HFF-Myc (cell line): ENCODE measurements around the gene REPIN1.

Experiments
- DNase-seq: peaks from one replicate; pipeline ENCODE4 v3.0.0-alpha.2; 2011; ENCODE audit warnings: low read depth; ENCODE audit errors: extremely low read depth
- H3K4me3 ChIP-seq: replicated peaks from 2 replicates; pipeline ENCODE4 v1.5.1; 2011; ENCODE audit warnings: low read depth, mild to moderate bottlenecking, control low read depth, low read length
- TF ChIP-seq, protein P1 (sequence below): IDR thresholded peaks from 2 replicates; pipeline ENCODE4 v1.5.1; 2012; ENCODE audit warnings: mild to moderate bottlenecking, low read depth, low read length, control low read depth; ENCODE audit errors: missing control alignments

REPIN1 gene

DNA sequence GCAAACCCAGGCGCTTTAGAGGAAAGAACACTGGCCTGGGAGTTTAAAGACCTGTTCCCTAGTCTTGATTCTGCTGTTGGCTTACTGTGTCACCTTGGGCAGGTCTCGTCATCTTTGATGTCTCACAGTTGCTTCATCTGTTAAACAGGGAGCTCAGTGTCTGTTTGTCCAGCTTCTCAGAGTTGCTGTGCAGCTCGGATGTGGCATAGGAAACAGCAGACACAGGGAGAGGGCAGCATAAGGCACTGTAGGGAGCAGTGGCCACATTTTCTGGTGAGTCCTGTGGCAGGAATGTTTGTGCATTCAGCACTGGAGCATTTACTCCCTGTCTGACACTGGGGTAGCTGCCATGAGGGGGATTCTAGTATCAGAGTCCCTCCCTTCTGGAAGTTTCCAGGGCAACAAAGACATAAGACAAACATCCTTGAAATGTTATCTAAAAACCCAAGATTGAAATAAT lies 2.0 kb downstream of the REPIN1 start:
- H3K4me3 ChIP-seq = peak overlapping the region; percentile 81
- TF ChIP-seq, protein P1, sequence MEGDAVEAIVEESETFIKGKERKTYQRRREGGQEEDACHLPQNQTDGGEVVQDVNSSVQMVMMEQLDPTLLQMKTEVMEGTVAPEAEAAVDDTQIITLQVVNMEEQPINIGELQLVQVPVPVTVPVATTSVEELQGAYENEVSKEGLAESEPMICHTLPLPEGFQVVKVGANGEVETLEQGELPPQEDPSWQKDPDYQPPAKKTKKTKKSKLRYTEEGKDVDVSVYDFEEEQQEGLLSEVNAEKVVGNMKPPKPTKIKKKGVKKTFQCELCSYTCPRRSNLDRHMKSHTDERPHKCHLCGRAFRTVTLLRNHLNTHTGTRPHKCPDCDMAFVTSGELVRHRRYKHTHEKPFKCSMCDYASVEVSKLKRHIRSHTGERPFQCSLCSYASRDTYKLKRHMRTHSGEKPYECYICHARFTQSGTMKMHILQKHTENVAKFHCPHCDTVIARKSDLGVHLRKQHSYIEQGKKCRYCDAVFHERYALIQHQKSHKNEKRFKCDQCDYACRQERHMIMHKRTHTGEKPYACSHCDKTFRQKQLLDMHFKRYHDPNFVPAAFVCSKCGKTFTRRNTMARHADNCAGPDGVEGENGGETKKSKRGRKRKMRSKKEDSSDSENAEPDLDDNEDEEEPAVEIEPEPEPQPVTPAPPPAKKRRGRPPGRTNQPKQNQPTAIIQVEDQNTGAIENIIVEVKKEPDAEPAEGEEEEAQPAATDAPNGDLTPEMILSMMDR = no peak

DNA sequence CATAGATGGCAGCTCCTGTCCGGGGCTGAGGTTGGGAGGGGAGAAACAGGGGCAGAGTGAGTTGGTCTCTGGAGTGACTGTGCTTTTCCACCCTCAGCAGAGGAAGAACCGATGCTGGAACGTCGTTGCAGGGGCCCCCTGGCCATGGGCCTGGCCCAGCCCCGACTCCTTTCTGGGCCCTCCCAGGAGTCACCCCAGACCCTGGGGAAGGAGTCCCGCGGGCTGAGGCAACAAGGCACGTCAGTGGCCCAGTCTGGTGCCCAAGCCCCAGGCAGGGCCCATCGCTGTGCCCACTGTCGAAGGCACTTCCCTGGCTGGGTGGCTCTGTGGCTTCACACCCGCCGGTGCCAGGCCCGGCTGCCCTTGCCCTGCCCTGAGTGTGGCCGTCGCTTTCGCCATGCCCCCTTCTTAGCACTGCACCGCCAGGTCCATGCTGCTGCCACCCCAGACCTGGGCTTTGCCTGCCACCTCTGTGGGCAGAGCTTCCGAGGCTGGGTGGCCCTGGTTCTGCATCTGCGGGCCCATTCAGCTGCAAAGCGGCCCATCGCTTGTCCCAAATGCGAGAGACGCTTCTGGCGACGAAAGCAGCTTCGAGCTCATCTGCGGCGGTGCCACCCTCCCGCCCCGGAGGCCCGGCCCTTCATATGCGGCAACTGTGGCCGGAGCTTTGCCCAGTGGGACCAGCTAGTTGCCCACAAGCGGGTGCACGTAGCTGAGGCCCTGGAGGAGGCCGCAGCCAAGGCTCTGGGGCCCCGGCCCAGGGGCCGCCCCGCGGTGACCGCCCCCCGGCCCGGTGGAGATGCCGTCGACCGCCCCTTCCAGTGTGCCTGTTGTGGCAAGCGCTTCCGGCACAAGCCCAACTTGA lies 2.7 kb downstream of the REPIN1 start:
- H3K4me3 ChIP-seq = peak overlapping the region; percentile 81; the same call in 1 of the 2 replicates
- DNase-seq = no peak
- TF ChIP-seq, protein P1 = no peak

More for the DNA sequence above, 2.0 kb downstream of the REPIN1 start:
- no peak for DNase-seq

GRCh38 chr7:150371996-150372270 lies 3.3 kb downstream of the REPIN1 start:
- DNase-seq = no peak
- TF ChIP-seq, protein P1 = no peak
- H3K4me3 ChIP-seq = no peak overlapping the region

GRCh38 chr7:150372271-150373048 lies 3.8 kb downstream of the REPIN1 start:
- TF ChIP-seq, protein P1 = no peak
- no peak for DNase-seq
- no peak overlapping the region for H3K4me3 ChIP-seq

DNA sequence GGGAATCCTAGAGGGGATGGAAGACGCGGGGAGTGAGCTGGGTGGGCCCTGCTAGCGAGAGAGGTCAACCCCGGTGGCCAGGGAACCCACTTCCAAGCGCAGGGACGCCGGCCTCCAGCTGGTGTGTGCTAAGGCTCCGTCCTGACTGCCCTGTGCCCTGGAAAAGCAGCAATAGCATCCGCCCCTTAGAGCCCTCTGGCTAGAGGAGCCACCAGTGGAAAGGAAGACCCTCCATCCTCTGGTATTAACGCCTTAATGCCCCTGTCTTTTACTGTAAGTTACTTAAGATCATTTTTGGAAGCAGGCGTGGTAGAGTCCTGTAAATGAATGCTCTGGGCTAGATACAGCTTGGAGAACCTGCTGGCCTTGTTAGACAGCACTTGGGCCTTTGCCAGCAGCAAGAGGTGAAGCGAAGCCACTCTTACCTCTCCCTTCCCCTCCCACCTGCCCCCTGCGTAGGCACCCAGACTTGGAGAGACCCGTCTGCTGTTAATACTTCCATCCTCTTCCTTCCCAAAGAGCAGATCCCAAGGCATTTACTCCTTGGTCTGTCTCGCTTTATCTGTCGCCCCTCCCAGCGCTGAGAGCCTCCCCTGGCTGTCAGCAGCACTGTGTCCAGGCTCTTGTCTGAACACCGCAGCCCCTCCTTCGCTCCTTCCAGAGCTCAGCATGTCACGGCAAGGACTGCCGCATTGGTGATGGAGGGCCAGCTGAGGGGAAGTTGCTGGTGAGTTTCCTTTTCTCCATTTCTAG lies 4.6 kb downstream of the REPIN1 start:
- TF ChIP-seq, protein P1 = no peak
- H3K4me3 ChIP-seq = no peak overlapping the region
- no peak for DNase-seq

DNA sequence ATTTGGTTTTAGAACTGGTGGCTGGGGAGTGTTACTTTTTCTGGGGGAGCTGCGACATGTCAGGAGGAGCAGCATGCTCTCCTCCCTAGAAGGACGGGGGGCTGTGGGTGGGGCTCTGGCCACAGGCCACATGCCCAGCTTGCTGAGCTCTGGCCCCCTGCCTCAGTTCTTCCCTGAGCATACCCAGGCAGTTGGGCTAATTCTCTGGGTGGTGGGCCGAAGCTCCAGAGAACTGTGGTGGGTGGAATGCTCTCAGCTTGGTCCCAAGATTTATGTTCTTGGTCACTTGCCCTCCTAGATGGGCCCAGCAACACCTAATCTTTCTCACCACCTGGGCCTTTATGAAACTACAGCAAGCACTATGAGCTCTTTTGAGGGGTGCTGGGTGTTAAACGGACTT lies 5.4 kb downstream of the REPIN1 start:
- no peak for DNase-seq
- TF ChIP-seq, protein P1 = no peak
- no peak overlapping the region for H3K4me3 ChIP-seq
